GM19397 (cell line): Measurements from ENCODE around the gene FRAT1.
"Not testable (repeated sequence)": the region's sequence is repeated elsewhere in the genome, so short reads cannot be mapped to it uniquely, and the experiment has no call there.

Experiments
- ATAC-seq: cut with Tn5 transposase; IDR thresholded peaks from one replicate; pipeline ENCODE4 v1.9.1; 2021; ENCODE audit warnings: mild to moderate bottlenecking, moderate library complexity; ENCODE audit not compliant: unreplicated experiment

Gene FRAT1

GRCh38 chr10:97318772-97319651 lies at the start of gene FRAT1:
FRAT1 (plus strand) TSS chr10:97319271; CDS start chr10:97319454, 183 bp downstream.
- ATAC-seq, result peak; percentile 83

GRCh38 chr10:97270523-97271154 lies 48.4 kb upstream of the FRAT1 start:
- no peak for ATAC-seq

DNA sequence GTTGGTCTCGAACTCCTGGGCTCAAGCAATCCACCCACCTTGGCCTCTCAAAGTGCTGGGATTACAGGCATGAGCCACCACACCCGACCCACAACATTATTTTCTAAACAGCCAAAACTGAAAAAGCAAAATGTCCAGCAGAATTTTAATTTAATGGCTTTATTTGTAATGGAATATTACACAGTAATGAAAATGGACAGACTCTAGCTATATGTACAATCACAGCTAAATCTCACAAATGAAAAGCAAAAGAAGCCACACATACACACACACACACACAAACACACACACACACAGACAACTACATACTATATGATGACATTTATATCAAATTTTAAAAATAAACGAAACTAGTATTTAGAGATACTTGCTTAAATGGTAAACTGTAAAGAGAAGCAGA lies 45.4 kb upstream of the FRAT1 start:
- no peak for ATAC-seq

GRCh38 chr10:97274828-97275227 lies 44.2 kb upstream of the FRAT1 start:
- ATAC-seq, result no peak

DNA sequence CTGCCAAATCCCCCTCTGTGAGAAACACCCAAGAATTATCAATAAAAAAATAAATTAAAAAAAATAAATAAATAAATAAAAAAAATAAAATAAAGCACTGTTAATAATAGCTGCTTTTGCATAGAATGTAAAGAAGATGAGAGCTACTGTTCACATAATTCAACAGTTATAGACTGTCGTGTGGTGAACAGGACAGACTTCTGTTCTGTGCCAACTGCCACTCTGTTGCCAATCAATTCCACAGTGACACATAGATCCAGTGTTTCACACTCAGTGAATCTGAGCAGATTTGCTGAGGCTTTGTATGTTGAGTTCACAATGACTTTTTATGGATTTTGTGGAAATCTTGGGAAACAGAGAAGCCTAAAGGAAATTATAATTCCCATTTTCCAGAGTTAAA lies 41.5 kb upstream of the FRAT1 start:
- no peak for ATAC-seq

- no peak for ATAC-seq
Measured at GRCh38 chr10:97278491-97278989, 40.5 kb upstream of the FRAT1 start.

GRCh38 chr10:97279121-97279815 lies 39.8 kb upstream of the FRAT1 start:
- no peak for ATAC-seq

- no peak for ATAC-seq
Measured at GRCh38 chr10:97280783-97281182, 38.3 kb upstream of the FRAT1 start.

DNA sequence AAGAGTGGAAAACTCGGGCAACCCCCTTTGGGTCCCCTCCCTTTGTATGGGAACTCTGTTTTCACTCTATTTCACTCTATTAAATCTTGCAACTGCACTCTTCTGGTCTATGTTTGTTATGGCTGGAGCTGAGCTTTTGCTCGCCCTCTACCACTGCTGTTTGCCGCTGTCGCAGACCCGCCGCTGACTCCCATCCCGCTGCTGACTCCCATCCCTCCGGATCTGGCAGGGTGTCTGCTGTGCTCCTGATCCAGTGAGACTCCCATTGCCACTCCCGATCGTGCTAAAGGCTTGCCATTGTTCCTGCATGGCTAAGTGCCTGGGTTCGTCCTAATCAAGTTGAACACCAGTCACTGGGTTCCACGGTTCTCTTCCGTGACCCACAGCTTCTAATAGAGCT lies 29.0 kb upstream of the FRAT1 start:
- not testable (repeated sequence) for ATAC-seq

- ATAC-seq, result not testable (repeated sequence)
Measured at GRCh38 chr10:97290576-97291356, 28.3 kb upstream of the FRAT1 start.

GRCh38 chr10:97291357-97292096 lies 27.5 kb upstream of the FRAT1 start:
- ATAC-seq, result no peak

DNA sequence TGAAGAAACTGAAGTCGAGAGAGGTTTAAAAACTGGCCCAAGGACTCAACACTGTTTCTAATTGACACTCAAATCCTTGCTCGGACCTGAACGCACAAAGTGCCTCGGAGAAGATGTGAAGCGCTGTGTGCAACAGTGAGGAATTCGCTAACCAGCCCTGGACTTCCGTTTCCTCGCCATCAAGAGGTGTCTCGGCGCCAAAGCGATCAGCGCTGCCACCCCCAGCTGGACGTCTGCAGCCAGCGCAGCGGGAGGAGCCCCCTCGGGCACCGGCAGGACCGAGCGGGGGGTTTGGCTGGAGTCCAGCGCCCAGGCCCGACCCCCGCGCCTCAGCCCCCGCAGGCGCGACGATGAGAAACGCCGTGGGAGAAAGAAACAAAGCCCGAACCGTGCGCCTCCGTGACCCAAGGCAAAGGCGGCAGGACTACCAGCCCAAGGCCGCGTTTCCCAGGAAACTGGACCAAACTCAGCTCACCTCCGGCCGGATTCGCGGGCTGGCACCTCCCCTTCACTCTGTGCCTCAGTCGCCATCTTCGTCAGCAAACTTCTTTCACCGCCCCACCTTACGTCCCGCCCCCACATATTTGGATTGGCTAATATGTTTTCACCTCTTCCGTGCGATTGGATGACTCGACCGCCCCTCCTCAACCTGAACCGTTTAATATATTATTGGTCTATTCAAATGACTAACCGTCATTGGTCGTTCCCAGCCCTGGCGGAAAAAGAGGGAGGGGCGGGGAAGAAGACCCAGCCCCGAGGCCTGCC lies 26.8 kb upstream of the FRAT1 start, which contains the start of gene ARHGAP19:
Gene ARHGAP19 (minus strand): TSS at position 541 of the 765 bp plus-strand sequence. CDS start 10 bp downstream, at position 531.
- ATAC-seq, result peak; percentile 95

DNA sequence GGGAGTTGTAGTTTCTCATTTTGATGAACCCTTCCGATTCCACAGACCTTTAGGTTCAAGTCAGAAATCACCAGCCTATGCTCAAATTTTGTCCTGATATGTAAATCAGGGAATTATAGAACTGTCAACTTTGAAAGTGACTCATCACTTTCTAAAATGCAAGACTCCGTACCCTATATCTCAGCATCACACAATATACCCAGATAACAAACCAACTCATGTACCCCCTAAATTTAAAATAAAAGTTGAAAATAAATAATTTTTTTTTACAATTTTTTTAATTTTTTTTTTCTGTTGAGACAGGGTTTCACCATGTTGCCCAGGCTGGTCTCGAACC lies 26.2 kb upstream of the FRAT1 start:
- ATAC-seq, result no peak

GRCh38 chr10:97297556-97298222 lies 21.4 kb upstream of the FRAT1 start:
- ATAC-seq, result no peak

DNA sequence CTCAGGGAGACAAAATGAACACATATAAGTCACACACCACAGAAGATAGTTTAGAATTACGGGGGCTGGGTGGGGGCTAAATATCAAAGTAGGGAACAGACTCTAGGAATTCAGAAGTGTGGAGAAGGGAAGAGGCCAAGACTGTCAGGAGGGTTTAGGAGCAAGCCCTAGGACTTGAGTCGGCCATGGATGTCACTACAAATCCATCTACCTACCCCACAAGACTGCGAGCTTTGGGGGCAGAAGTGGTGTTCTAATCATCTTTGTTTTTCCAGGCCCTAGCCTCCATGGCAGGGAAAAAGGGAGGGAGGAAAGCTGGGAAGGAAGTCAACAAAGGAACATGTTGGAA lies 20.9 kb upstream of the FRAT1 start:
- no peak for ATAC-seq

DNA sequence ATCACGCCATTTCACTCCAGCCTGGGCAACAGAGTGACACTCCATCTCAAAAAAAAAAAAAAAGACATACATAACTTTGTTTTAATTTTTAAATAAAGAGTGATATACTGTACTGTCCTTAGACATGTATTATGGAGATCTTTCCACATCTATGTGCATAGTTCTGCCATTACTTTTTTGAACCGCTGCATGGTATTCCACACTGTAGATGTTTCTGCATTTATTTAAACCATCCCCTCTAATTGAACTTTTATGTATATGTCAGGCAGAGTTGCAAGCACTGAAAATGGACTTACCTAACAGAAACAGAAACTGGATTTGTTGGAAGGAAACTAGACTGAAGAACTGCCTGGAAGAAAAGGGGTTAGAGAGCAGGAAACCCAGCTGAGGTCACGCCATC lies 18.1 kb upstream of the FRAT1 start:
- no peak for ATAC-seq

- ATAC-seq, result no peak
Measured at GRCh38 chr10:97302088-97302791, 16.8 kb upstream of the FRAT1 start.

GRCh38 chr10:97307441-97307840 lies 11.6 kb upstream of the FRAT1 start:
- no peak for ATAC-seq
